Karpas-422 (cell line): ENCODE results near the gene NMNAT2. TPM values are rescaled to one million over a fixed set of nuclear protein-coding genes. Genes with fewer than 3 reads are reported as not detected.
A peak's percentile ranks its signal among the peaks of the same experiment; 100 is the strongest.

Experiments used
- DNase-seq: peaks from one replicate; pipeline ENCODE4 v3.0.0-alpha.2; 2015
- H2AFZ ChIP-seq: fragments of 200-600 bp; sonication (generic); 2 replicates; pipeline ENCODE4 v1.6.1; 2014; ENCODE audit warnings: antibody characterized with exemption, low read length, mixed read lengths
- H3K27ac ChIP-seq: fragments of 200-600 bp; sonication (generic); 2 replicates; pipeline ENCODE4 v1.5.1; 2014; ENCODE audit warnings: mild to moderate bottlenecking, low read length, moderate library complexity
- H3K27me3 ChIP-seq: fragments of 200-600 bp; sonication (generic); 2 replicates; pipeline ENCODE4 v1.6.1; 2014; ENCODE audit warnings: low read length, mixed read lengths
- H3K36me3 ChIP-seq: fragments of 200-600 bp; sonication (generic); 2 replicates; pipeline ENCODE4 v1.6.1; 2014; ENCODE audit warnings: low read length, mixed read lengths; ENCODE audit not compliant: insufficient read depth
- H3K4me1 ChIP-seq: fragments of 200-600 bp; sonication (generic); 2 replicates; pipeline ENCODE4 v1.6.1; 2014; ENCODE audit warnings: mild to moderate bottlenecking, low read length, mixed read lengths
- H3K4me2 ChIP-seq: fragments of 200-600 bp; sonication (generic); 2 replicates; pipeline ENCODE4 v1.6.1; 2014; ENCODE audit warnings: low read length, low read depth, mild to moderate bottlenecking; ENCODE audit not compliant: poor library complexity, severe bottlenecking
- H3K4me3 ChIP-seq: fragments of 200-600 bp; sonication (generic); 2 replicates; pipeline ENCODE4 v1.5.1; 2014; ENCODE audit warnings: mild to moderate bottlenecking, antibody characterized with exemption, low read length, mixed read lengths
- H3K79me2 ChIP-seq: fragments of 200-600 bp; sonication (generic); 2 replicates; pipeline ENCODE4 v1.6.1; 2014; ENCODE audit warnings: mild to moderate bottlenecking, low read length, mixed read lengths
- H3K9ac ChIP-seq: fragments of 200-600 bp; sonication (generic); 2 replicates; pipeline ENCODE4 v1.6.0; 2014; ENCODE audit warnings: low read length
- H3K9me2 ChIP-seq: fragments of 200-600 bp; sonication (generic), shearing (Covaris generic); replicated peaks from 2 replicates; pipeline ENCODE4 v1.6.0; 2014; ENCODE audit warnings: mild to moderate bottlenecking, low read length, moderate library complexity; ENCODE audit not compliant: insufficient read depth
- H3K9me3 ChIP-seq: fragments of 300-700, 200-600 bp; sonication (generic); 2 replicates; pipeline ENCODE4 v1.6.1; 2014; ENCODE audit warnings: low read length, mixed read lengths
- H4K20me1 ChIP-seq: fragments of 200-600 bp; sonication (generic); 2 replicates; pipeline ENCODE4 v1.6.1; 2014; ENCODE audit warnings: mild to moderate bottlenecking, antibody characterized with exemption, low read length, low read depth; ENCODE audit not compliant: insufficient read depth
- total RNA-seq: library from RNA; depleted of rRNA; stranded (reverse); fragments of >200 nt; shearing (Covaris generic); gene quantifications from 2 replicates; pipeline ENCODE4 v1.2.3, GENCODE V29; 2014; ENCODE audit warnings: low replicate concordance

Gene NMNAT2
- total RNA-seq, 1 experiment from 2014 or later = not detected

DNA sequence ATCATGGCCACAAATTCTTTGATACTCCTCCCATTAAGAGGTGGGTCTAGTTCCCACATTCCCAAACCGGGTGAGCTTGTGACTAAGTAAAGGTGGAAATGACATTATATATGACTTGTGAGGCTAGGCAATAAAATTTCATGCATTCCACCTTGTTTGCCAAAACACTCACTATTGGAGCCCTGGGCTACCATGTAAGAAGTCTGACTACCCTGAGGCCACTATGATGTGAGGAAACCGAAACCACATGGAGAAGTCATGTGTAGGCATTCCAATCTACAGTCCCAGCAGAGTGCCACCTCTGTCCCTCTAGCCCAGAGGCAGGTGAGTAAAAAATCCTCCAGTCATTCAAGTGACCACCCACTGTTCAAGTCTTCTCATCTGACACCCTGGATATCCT, 36.2 kb upstream of the NMNAT2 start:
- Histone ChIP-seq H3K27me3 (no peaks in the 10 kb centered on the region), H3K4me2 (no peak overlapping the region), H3K4me3 (no peak overlapping the region), H3K4me1 (no peaks in the 10 kb centered on the region), H3K79me2 (no peaks in the 10 kb centered on the region), H3K27ac (no peak overlapping the region), H3K9me2 (no peaks in the 10 kb centered on the region), H4K20me1 (no peaks in the 10 kb centered on the region), H3K36me3 (no peaks in the 10 kb centered on the region), H3K9ac (no peak overlapping the region), H3K9me3 (no peaks in the 10 kb centered on the region), H2AFZ (no peak overlapping the region)
- no peak for DNase-seq

DNA sequence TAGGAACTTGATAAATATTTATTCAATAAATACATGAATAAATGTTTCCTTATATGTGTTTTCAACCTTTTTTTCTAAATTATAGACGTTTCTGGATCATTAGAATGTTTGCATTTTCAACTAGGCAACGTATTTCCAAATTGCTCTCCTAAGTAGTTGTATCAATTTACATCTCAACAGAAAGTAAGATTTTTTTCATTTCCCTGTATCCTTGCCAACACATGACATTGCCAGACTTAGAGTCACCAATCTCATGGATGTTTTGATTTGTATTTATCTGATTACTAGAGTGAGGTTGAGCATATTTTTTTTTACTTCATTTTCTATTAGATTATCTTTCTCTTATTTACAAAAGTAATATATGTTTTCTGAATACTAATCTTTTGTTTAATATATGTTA, 31.9 kb upstream of the NMNAT2 start:
- Histone ChIP-seq H3K9ac (no peak overlapping the region), H4K20me1 (no peaks in the 10 kb centered on the region), H3K36me3 (no peaks in the 10 kb centered on the region), H3K4me1 (no peaks in the 10 kb centered on the region), H3K9me3 (no peaks in the 10 kb centered on the region), H3K27me3 (no peaks in the 10 kb centered on the region), H2AFZ (no peak overlapping the region), H3K4me3 (no peak overlapping the region), H3K9me2 (no peaks in the 10 kb centered on the region), H3K27ac (no peak overlapping the region), H3K79me2 (no peaks in the 10 kb centered on the region), H3K4me2 (no peak overlapping the region)
- no peak for DNase-seq

DNA sequence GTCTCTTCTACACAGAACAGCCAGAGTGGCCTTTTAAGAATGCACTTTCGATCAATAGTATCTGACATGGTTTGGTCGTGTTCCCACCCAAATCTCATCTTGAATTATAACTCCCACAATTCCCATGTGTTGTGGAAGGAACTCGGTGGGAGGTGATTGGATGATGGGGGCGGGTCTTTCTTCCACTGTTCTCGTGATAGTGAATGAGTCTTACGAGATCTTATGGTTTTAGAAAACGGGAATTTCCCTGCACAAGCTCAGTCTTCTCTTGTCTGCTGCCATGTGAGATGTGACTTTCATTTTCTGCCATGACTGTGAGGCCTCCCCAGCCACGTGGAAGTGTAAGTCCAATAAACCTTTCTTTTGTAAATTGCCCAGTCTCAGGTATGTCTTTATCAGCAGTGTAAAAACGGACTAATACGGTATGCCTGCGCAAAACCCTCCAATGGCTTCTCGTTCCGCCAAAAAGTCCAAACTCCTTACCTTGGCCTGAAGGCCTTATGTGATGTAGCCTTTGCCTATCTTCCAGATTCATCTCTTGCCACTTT, 31.1 kb upstream of the NMNAT2 start:
- no peaks in the 10 kb centered on the region for H3K4me1 ChIP-seq
- H3K36me3 ChIP-seq = no peaks in the 10 kb centered on the region
- H3K79me2 ChIP-seq = no peaks in the 10 kb centered on the region
- H3K9me2 ChIP-seq = no peaks in the 10 kb centered on the region
- H4K20me1 ChIP-seq = no peaks in the 10 kb centered on the region
- DNase-seq = no peak
- no peak overlapping the region for H3K9ac ChIP-seq
- H2AFZ ChIP-seq = no peak overlapping the region
- H3K9me3 ChIP-seq = no peaks in the 10 kb centered on the region
- H3K4me2 ChIP-seq = no peak overlapping the region
- H3K27ac ChIP-seq = no peak overlapping the region
- H3K4me3 ChIP-seq = no peak overlapping the region
- H3K27me3 ChIP-seq = no peaks in the 10 kb centered on the region

DNA sequence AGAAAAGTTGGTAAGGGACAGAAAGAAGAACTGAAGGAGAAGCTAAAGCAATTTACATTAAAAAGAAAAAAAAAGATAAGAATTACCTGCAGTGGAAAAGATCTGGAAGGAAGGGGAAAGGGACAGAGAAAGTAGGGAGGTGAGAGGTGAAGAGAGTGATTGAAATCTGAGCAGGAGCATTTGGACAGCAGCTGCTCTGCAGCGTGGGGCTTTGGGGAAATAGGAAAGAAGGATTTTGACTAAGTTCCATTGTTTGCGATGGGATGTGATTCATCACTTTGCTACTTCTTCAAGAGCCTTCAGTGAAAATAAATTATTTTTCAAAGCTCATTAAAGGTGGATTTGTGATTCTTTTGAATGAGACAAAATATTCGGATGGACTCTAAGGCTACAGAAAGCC, 26.1 kb upstream of the NMNAT2 start:
- Histone ChIP-seq H3K4me1 (no peaks in the 10 kb centered on the region), H4K20me1 (no peaks in the 10 kb centered on the region)

DNA sequence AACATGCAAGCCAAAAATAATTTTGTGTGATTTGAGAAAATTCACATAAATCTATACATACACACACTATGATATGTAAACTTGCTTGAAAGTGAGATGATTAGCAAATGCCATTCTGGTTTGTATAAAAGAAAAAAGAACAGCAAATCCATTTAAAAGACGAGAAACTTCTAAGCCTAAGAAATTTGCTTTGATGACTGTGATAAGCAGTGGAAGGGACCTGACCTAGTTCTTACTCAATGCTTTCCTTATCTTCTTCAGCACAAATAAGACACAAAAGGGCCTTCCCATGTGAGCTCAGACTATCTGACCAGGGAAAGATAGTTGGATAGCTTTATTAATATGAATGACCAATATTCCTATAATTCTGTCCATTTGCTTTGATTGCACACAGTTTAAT, 25.3 kb upstream of the NMNAT2 start:
- H4K20me1 ChIP-seq = no peaks in the 10 kb centered on the region
- no peak overlapping the region for H2AFZ ChIP-seq
- no peaks in the 10 kb centered on the region for H3K9me3 ChIP-seq
- H3K79me2 ChIP-seq = no peaks in the 10 kb centered on the region
- H3K9ac ChIP-seq = no peak overlapping the region
- H3K27me3 ChIP-seq = no peaks in the 10 kb centered on the region
- H3K4me1 ChIP-seq = no peaks in the 10 kb centered on the region
- no peaks in the 10 kb centered on the region for H3K36me3 ChIP-seq
- no peaks in the 10 kb centered on the region for H3K9me2 ChIP-seq
- no peak overlapping the region for H3K4me2 ChIP-seq
- no peak overlapping the region for H3K4me3 ChIP-seq
- no peak overlapping the region for H3K27ac ChIP-seq
- DNase-seq = no peak

More for the DNA sequence above, 26.1 kb upstream of the NMNAT2 start:
- no peaks in the 10 kb centered on the region for H3K36me3 ChIP-seq
- H3K27me3 ChIP-seq = no peaks in the 10 kb centered on the region
- no peaks in the 10 kb centered on the region for H3K9me2 ChIP-seq
- no peak overlapping the region for H3K4me3 ChIP-seq
- H3K9ac ChIP-seq = no peak overlapping the region
- DNase-seq = no peak
- H3K4me2 ChIP-seq = no peak overlapping the region
- no peak overlapping the region for H3K27ac ChIP-seq
- no peaks in the 10 kb centered on the region for H3K79me2 ChIP-seq
- H2AFZ ChIP-seq = no peak overlapping the region
- no peaks in the 10 kb centered on the region for H3K9me3 ChIP-seq

DNA sequence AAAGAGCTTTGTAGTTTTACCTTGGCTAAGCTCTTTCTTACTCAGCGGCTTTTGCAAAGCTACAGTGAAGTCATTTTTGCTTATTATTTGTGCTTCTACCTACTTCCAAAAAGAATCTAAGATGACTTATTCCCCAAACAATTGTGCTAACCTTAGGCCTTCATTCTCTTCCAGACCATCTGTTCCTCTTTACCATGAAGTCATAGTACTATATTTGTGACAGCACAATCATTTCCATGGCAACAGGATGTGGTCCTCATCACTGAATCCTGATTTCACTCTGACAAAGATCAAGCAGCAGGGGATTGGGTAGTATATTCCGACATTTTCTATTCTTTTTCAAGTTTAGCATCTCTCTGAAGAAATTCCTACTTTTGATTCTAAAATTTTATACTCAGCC, 24.8 kb upstream of the NMNAT2 start:
- no peaks in the 10 kb centered on the region for H3K79me2 ChIP-seq
- H3K4me1 ChIP-seq = no peaks in the 10 kb centered on the region
- H3K9ac ChIP-seq = no peak overlapping the region
- H3K4me2 ChIP-seq = no peak overlapping the region
- no peak overlapping the region for H2AFZ ChIP-seq
- H3K27me3 ChIP-seq = no peaks in the 10 kb centered on the region
- DNase-seq = no peak
- H3K36me3 ChIP-seq = no peaks in the 10 kb centered on the region
- H4K20me1 ChIP-seq = no peaks in the 10 kb centered on the region
- H3K4me3 ChIP-seq = no peak overlapping the region
- H3K27ac ChIP-seq = no peak overlapping the region
- no peaks in the 10 kb centered on the region for H3K9me3 ChIP-seq
- no peaks in the 10 kb centered on the region for H3K9me2 ChIP-seq

DNA sequence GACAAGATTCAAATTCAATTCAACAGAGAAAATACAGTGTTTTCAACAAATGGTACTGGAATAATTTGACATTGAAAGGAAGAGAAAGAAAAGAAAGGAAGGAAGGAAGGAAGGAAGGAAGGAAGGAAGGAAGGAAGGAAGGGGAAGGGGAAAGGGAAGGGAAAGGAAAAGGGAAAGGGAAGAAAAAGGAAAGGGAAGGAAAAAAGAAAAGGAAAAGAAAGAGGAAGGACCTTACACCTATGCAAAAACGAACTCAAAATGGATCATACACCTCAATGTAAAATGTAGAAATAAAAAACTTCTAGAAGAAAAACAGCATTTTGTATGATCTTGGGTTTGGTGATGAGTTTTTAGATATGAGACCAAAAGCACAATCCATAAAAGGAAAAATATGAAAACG, 19.9 kb upstream of the NMNAT2 start:
- H3K4me1 ChIP-seq = no peaks in the 10 kb centered on the region
- H3K9me3 ChIP-seq = no peaks in the 10 kb centered on the region
- no peaks in the 10 kb centered on the region for H3K79me2 ChIP-seq
- H3K9me2 ChIP-seq = no peaks in the 10 kb centered on the region
- H2AFZ ChIP-seq = no peak overlapping the region
- H3K9ac ChIP-seq = no peak overlapping the region
- no peak overlapping the region for H3K4me3 ChIP-seq
- no peak overlapping the region for H3K4me2 ChIP-seq
- H3K36me3 ChIP-seq = no peaks in the 10 kb centered on the region
- H4K20me1 ChIP-seq = no peaks in the 10 kb centered on the region
- H3K27ac ChIP-seq = no peak overlapping the region
- DNase-seq = no peak
- H3K27me3 ChIP-seq = no peaks in the 10 kb centered on the region

DNA sequence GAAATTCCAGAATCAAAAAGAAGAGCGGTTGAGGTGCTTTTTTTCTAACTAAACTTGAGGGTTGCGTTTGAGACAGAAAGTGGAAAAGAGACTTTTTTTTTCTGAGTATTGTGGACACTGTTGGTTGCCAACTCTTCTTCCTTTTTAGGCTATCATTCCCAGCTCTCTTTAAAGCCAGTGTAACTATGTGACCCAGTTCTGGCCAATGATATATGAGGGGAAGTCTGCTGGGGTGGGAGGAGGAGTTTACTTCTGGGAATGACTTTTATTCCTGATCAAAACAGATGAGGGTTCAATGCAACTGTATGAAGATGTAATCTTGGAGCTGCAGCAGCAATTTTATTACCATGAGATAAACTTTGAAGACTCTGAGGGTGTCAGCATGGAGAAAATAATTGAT, 17.3 kb upstream of the NMNAT2 start:
- no peak overlapping the region for H3K4me3 ChIP-seq
- H4K20me1 ChIP-seq = no peaks in the 10 kb centered on the region
- no peak overlapping the region for H3K9ac ChIP-seq
- no peaks in the 10 kb centered on the region for H3K79me2 ChIP-seq
- no peaks in the 10 kb centered on the region for H3K27me3 ChIP-seq
- H3K27ac ChIP-seq = no peak overlapping the region
- H3K36me3 ChIP-seq = no peaks in the 10 kb centered on the region
- H2AFZ ChIP-seq = no peak overlapping the region
- H3K4me1 ChIP-seq = no peaks in the 10 kb centered on the region
- H3K9me2 ChIP-seq = no peaks in the 10 kb centered on the region
- peak; percentile 2 for DNase-seq
- no peaks in the 10 kb centered on the region for H3K9me3 ChIP-seq
- H3K4me2 ChIP-seq = no peak overlapping the region

DNA sequence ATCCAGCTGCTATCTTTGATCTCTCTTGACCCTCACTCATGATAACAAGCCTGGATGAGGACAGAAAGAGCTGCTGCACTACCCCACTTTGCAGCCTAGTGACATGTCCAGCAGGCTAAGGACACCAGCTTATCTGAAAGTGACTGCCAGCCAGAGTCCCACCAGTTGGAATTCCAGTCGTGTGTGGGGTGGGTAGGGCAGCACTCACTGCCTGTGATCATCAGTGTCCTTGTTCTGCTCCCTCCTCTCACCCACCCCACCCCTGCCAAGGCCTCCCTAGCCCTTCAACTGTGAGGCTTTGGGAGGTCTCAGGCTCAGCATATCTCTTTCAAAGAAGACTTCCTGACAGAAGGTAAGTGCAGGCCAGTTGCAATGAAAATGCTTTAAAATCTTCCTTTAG, 15.5 kb upstream of the NMNAT2 start:
- Histone ChIP-seq H3K9me3 (no peaks in the 10 kb centered on the region), H3K4me3 (no peak overlapping the region), H3K79me2 (no peaks in the 10 kb centered on the region), H3K9ac (no peak overlapping the region), H3K36me3 (no peaks in the 10 kb centered on the region), H3K9me2 (no peaks in the 10 kb centered on the region), H4K20me1 (no peaks in the 10 kb centered on the region), H3K4me1 (no peaks in the 10 kb centered on the region; the same call in 1 of the 2 replicates), H3K4me2 (no peak overlapping the region), H3K27me3 (no peaks in the 10 kb centered on the region), H2AFZ (no peak overlapping the region), H3K27ac (no peak overlapping the region)
- no peak for DNase-seq
